NT2/D1 (cell line): ENCODE results near the gene KCNQ1.

Experiments
- DNase-seq: peaks from one replicate; pipeline ENCODE4 v3.0.0-alpha.2; 2011; ENCODE audit warnings: low read depth, low spot score
- H3K27me3 ChIP-seq: 2 replicates; pipeline ENCODE4 v1.6.0; 2011; ENCODE audit warnings: mild to moderate bottlenecking; ENCODE audit not compliant: insufficient read length, insufficient read depth
- H3K36me3 ChIP-seq: 2 replicates; pipeline ENCODE4 v1.6.1; 2011; ENCODE audit warnings: mild to moderate bottlenecking, low read length, mixed read lengths; ENCODE audit not compliant: insufficient read depth, insufficient read length
- H3K4me1 ChIP-seq: 2 replicates; pipeline ENCODE4 v1.5.1; 2011; ENCODE audit not compliant: insufficient read depth, insufficient read length
- H3K4me3 ChIP-seq: 2 replicates; pipeline ENCODE4 v1.5.1; 2011; ENCODE audit warnings: low read depth; ENCODE audit not compliant: insufficient read length
- H3K9ac ChIP-seq: 2 replicates; pipeline ENCODE4 v1.6.0; 2011; ENCODE audit warnings: low read depth; ENCODE audit not compliant: insufficient read length
- H3K9me3 ChIP-seq: 2 replicates; pipeline ENCODE4 v1.5.1; 2011; ENCODE audit warnings: mild to moderate bottlenecking, low read length; ENCODE audit not compliant: insufficient read depth
- SUZ12 ChIP-seq: IDR thresholded peaks from 2 replicates; pipeline ENCODE4 v1.6.1; 2011; ENCODE audit not compliant: insufficient read length, insufficient read depth; ENCODE audit errors: extremely low read depth
- YY1 ChIP-seq: IDR thresholded peaks from 2 replicates; pipeline ENCODE4 v1.6.1; 2011; ENCODE audit not compliant: insufficient read length, insufficient read depth
- ZNF274 ChIP-seq: IDR thresholded peaks from 2 replicates; pipeline ENCODE4 v1.6.1; 2011; ENCODE audit warnings: mild to moderate bottlenecking, low read depth, low read length

Gene KCNQ1

GRCh38 chr11:2836315-2837095 is 391.7 kb downstream of the KCNQ1 start:
- Histone ChIP-seq H3K27me3 (no peaks in the 10 kb centered on the region), H3K9ac (peak overlapping the region; percentile 36), H3K36me3 (no peaks in the 10 kb centered on the region), H3K4me1 (peaks cover 36% of the 10 kb centered on the region), H3K9me3 (no peaks in the 10 kb centered on the region), H3K4me3 (no peak overlapping the region)
- no peak for DNase-seq
- no peak for TF ChIP-seq YY1
- TF ChIP-seq ZNF274, result no peak
- no peak for TF ChIP-seq SUZ12

- DNase-seq, result no peak
- Histone ChIP-seq H3K36me3 (no peaks in the 10 kb centered on the region), H3K9me3 (no peaks in the 10 kb centered on the region), H3K4me3 (no peak overlapping the region), H3K9ac (peak overlapping the region; percentile 36), H3K27me3 (peaks cover under 1% of the 10 kb centered on the region), H3K4me1 (peaks cover 37% of the 10 kb centered on the region)
- TF ChIP-seq SUZ12 (no peak), YY1 (no peak), ZNF274 (no peak)
These were observed 392.3 kb downstream of the KCNQ1 start for GRCh38 chr11:2837096-2837601.

- H3K4me1 ChIP-seq, result peaks cover 37% of the 10 kb centered on the region
- H3K4me3 ChIP-seq, result no peak overlapping the region
- no peaks in the 10 kb centered on the region for H3K9me3 ChIP-seq
- H3K36me3 ChIP-seq, result no peaks in the 10 kb centered on the region
- no peak for TF ChIP-seq SUZ12
- no peak for TF ChIP-seq YY1
- TF ChIP-seq ZNF274, result no peak
- peaks cover 6% of the 10 kb centered on the region for H3K27me3 ChIP-seq
- peak overlapping the region; percentile 16 for H3K9ac ChIP-seq
- DNase-seq, result no peak
These were observed 392.8 kb downstream of the KCNQ1 start for GRCh38 chr11:2837651-2838050.

- H3K4me3 ChIP-seq, result no peak overlapping the region
- peaks cover 7% of the 10 kb centered on the region for H3K27me3 ChIP-seq
- no peaks in the 10 kb centered on the region for H3K9me3 ChIP-seq
- DNase-seq, result no peak
- no peak for TF ChIP-seq SUZ12
- no peak for TF ChIP-seq YY1
- no peak for TF ChIP-seq ZNF274
- no peak overlapping the region for H3K9ac ChIP-seq
- no peaks in the 10 kb centered on the region for H3K36me3 ChIP-seq
- peaks cover 37% of the 10 kb centered on the region for H3K4me1 ChIP-seq
These were observed 393.3 kb downstream of the KCNQ1 start for GRCh38 chr11:2838091-2838490.

GRCh38 chr11:2838676-2839294 is 394.0 kb downstream of the KCNQ1 start:
- peaks cover 7% of the 10 kb centered on the region for H3K27me3 ChIP-seq
- DNase-seq, result no peak
- H3K9me3 ChIP-seq, result no peaks in the 10 kb centered on the region
- TF ChIP-seq ZNF274, result no peak
- no peak for TF ChIP-seq SUZ12
- TF ChIP-seq YY1, result no peak
- H3K36me3 ChIP-seq, result no peaks in the 10 kb centered on the region
- H3K4me1 ChIP-seq, result peaks cover 37% of the 10 kb centered on the region
- no peak overlapping the region for H3K4me3 ChIP-seq
- H3K9ac ChIP-seq, result no peak overlapping the region

GRCh38 chr11:2839395-2839943 is 394.7 kb downstream of the KCNQ1 start:
- Histone ChIP-seq H3K9me3 (no peaks in the 10 kb centered on the region), H3K4me1 (peaks cover 37% of the 10 kb centered on the region), H3K9ac (no peak overlapping the region), H3K4me3 (no peak overlapping the region), H3K27me3 (peaks cover 7% of the 10 kb centered on the region), H3K36me3 (no peaks in the 10 kb centered on the region)
- no peak for TF ChIP-seq YY1
- TF ChIP-seq ZNF274, result no peak
- no peak for TF ChIP-seq SUZ12
- no peak for DNase-seq

- Histone ChIP-seq H3K36me3 (no peaks in the 10 kb centered on the region), H3K4me3 (no peak overlapping the region), H3K4me1 (peaks cover 37% of the 10 kb centered on the region), H3K27me3 (peaks cover 11% of the 10 kb centered on the region), H3K9me3 (no peaks in the 10 kb centered on the region), H3K9ac (peak overlapping the region; percentile 23)
- TF ChIP-seq YY1 (no peak), ZNF274 (no peak)
- no peak for DNase-seq
These were observed 396.8 kb downstream of the KCNQ1 start for GRCh38 chr11:2841411-2842190.
